GM12878 (cell line): ENCODE measurements around the gene FUT6. TPM values are rescaled to one million over a fixed set of nuclear protein-coding genes. Genes with fewer than 3 reads are reported as not detected.

ENCODE experiments used
- ATF7 ChIP-seq: fragments of 450-650 bp; IDR thresholded peaks from 2 replicates; pipeline ENCODE4 v1.6.1; 2016; ENCODE audit warnings: low read depth, mild to moderate bottlenecking
- HDAC6 ChIP-seq: fragments of 200-600 bp; sonication (generic); IDR thresholded peaks from one replicate; pipeline ENCODE4 v1.8.0; 2017; ENCODE audit warnings: antibody characterized with exemption; ENCODE audit not compliant: unreplicated experiment
- SPI1 ChIP-seq: IDR thresholded peaks from 2 replicates; pipeline ENCODE4 v1.6.1; 2011; ENCODE audit warnings: low read depth, mild to moderate bottlenecking, low read length, moderate library complexity, borderline replicate concordance; ENCODE audit not compliant: insufficient read depth
- TARDBP ChIP-seq: IDR thresholded peaks from 2 replicates; pipeline ENCODE4 v1.6.1; 2016; ENCODE audit warnings: borderline replicate concordance
- YY1 ChIP-seq: IDR thresholded peaks from 2 replicates; pipeline ENCODE4 v1.6.1; 2011; ENCODE audit warnings: low read depth, mild to moderate bottlenecking, low read length
- ZBED1 ChIP-seq: IDR thresholded peaks from 2 replicates; pipeline ENCODE4 v1.6.1; 2016; ENCODE audit warnings: borderline replicate concordance
- polyA plus RNA-seq, 11 experiments: library from polyadenylated mRNA; depleted of rRNA in 4 of 11; unstranded in 6 of 11; stranded (reverse) in 5 of 11; fragments of >200 nt; fragmentation: Nextera tagmentation in 4 of 11; fragmentation: Illumina TruSeq in 1 of 11; extraction: Ambion mirVana in 4 of 11; extraction: Trizol in 1 of 11; gene quantifications; 1 replicate in 1 of 11; 2 replicates in 10 of 11; pipeline versions ENCODE4 v1.2.1 to v1.2.3, GENCODE V29; 2011 to 2016; ENCODE audit warnings: inconsistent platforms in 2 of 11, missing spikeins in 2 of 11, low read depth in 1 of 11
- total RNA-seq, 4 experiments: library from RNA; depleted of rRNA in 3 of 4; stranded (reverse); fragments of >200 nt in 3 of 4; fragmentation: Illumina TruSeq in 1 of 4; extraction: Trizol in 1 of 4; gene quantifications; 2 replicates each; pipeline versions ENCODE4 v1.2.1 to v1.2.3, GENCODE V29; 2013 to 2021
- TF ChIP-seq, protein P1 (sequence below): IDR thresholded peaks from 2 replicates; pipeline ENCODE4 v1.6.1; 2011; ENCODE audit warnings: mild to moderate bottlenecking, low read depth, low read length, moderate library complexity; ENCODE audit not compliant: insufficient replicate concordance
- TF ChIP-seq, protein P2 (sequence below): fragments of 450-650 bp; formaldehyde crosslinking; IDR thresholded peaks from 2 replicates; pipeline ENCODE4 v1.4.0; 2022; ENCODE audit warnings: mild to moderate bottlenecking, moderate library complexity
- TF ChIP-seq, protein P3 (sequence below): IDR thresholded peaks from 2 replicates; pipeline ENCODE4 v1.6.1; 2011; ENCODE audit warnings: borderline replicate concordance, low read depth, mild to moderate bottlenecking, moderate library complexity, low read length; ENCODE audit not compliant: insufficient read depth, poor library complexity, severe bottlenecking
- TF ChIP-seq, protein P4 (sequence below): fragments of 450-650 bp; IDR thresholded peaks from 2 replicates; pipeline ENCODE4 v1.6.1; 2018; ENCODE audit warnings: mild to moderate bottlenecking, low read depth, moderate library complexity; ENCODE audit not compliant: partially characterized antibody
- TF ChIP-seq, protein P5 (sequence below): IDR thresholded peaks from 2 replicates; pipeline ENCODE4 v1.6.1; 2011; ENCODE audit warnings: low read depth, mild to moderate bottlenecking, low read length, moderate library complexity, borderline replicate concordance; ENCODE audit errors: extremely low read depth
- TF ChIP-seq, protein P6 (sequence below): fragments of 450-650 bp; formaldehyde crosslinking; IDR thresholded peaks from 2 replicates; pipeline ENCODE4 v1.4.0; 2020; ENCODE audit warnings: mild to moderate bottlenecking, moderate library complexity

Gene FUT6
- total and polyA plus RNA-seq, 10 of the 15 experiments (the other 5 are each of a cell fraction or from before 2014, with no cell fraction given): not detected

DNA sequence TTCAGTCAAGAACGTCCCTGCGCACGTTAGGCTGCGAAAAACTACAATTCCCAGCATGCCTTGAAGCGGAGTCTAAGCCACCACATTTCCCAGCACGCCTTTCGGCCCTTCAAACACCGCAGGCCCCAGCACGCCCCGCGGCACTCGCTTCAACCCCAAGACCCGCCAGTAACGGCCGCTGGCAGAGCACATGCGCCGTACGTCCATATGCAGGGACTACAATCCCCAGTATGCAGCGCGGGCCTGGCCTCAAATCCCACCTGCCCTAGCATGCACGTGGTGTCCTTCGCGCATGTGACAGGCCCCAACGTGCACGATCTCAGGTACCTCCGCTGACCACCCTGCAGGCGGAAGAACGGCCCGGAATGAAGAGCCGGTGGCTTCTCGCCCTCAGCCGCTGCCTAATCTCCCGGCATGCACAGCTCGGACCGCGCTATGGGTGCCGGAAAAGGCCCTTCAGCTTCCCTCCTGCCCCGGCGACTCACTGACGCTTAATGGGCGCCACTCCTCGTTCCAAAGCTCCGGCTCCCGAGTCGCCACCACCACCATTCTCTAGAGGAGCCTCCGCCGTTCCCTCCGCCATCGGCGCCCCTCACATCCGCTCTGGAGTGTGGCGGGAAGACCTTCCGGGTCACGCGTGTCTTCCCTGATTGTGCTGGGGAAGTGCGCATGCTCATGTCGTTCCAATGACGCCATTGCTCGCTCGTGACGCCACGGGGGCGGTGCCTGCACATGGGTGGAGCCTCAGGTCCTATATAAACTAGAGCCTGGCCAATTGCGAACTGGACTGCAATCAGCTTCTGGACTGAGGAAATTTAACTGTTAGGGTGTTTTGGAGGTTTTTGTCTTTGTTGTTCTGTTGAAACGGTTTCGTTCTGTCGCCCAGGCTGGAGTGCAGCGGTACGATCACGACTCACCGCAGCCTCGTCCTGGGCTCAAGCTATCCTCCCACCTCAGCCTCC, 48.7 kb downstream of the FUT6 start, which contains the start of gene DUS3L (continued):
- TF ChIP-seq, protein P1, sequence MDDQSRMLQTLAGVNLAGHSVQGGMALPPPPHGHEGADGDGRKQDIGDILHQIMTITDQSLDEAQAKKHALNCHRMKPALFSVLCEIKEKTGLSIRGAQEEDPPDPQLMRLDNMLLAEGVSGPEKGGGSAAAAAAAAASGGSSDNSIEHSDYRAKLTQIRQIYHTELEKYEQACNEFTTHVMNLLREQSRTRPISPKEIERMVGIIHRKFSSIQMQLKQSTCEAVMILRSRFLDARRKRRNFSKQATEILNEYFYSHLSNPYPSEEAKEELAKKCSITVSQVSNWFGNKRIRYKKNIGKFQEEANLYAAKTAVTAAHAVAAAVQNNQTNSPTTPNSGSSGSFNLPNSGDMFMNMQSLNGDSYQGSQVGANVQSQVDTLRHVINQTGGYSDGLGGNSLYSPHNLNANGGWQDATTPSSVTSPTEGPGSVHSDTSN: no peak
- TF ChIP-seq SPI1: no peak
- TF ChIP-seq, protein P2, sequence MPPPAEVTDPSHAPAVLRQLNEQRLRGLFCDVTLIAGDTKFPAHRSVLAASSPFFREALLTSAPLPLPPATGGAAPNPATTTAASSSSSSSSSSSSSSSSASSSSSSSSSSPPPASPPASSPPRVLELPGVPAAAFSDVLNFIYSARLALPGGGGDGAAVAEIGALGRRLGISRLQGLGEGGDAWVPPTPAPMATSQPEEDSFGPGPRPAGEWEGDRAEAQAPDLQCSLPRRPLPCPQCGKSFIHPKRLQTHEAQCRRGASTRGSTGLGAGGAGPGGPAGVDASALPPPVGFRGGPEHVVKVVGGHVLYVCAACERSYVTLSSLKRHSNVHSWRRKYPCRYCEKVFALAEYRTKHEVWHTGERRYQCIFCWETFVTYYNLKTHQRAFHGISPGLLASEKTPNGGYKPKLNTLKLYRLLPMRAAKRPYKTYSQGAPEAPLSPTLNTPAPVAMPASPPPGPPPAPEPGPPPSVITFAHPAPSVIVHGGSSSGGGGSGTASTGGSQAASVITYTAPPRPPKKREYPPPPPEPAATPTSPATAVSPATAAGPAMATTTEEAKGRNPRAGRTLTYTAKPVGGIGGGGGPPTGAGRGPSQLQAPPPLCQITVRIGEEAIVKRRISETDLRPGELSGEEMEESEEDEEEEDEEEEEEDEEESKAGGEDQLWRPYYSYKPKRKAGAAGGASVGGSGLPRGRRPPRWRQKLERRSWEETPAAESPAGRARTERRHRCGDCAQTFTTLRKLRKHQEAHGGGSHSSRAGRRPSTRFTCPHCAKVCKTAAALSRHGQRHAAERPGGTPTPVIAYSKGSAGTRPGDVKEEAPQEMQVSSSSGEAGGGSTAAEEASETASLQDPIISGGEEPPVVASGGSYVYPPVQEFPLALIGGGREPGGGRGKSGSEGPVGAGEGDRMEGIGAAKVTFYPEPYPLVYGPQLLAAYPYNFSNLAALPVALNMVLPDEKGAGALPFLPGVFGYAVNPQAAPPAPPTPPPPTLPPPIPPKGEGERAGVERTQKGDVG: no peak
- no peak for TF ChIP-seq ZBED1
- TF ChIP-seq, protein P3, sequence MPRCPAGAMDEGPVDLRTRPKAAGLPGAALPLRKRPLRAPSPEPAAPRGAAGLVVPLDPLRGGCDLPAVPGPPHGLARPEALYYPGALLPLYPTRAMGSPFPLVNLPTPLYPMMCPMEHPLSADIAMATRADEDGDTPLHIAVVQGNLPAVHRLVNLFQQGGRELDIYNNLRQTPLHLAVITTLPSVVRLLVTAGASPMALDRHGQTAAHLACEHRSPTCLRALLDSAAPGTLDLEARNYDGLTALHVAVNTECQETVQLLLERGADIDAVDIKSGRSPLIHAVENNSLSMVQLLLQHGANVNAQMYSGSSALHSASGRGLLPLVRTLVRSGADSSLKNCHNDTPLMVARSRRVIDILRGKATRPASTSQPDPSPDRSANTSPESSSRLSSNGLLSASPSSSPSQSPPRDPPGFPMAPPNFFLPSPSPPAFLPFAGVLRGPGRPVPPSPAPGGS: no peak
- TF ChIP-seq YY1: peak; percentile 86
- peak; percentile 91 for TF ChIP-seq ATF7
- TF ChIP-seq, protein P4, sequence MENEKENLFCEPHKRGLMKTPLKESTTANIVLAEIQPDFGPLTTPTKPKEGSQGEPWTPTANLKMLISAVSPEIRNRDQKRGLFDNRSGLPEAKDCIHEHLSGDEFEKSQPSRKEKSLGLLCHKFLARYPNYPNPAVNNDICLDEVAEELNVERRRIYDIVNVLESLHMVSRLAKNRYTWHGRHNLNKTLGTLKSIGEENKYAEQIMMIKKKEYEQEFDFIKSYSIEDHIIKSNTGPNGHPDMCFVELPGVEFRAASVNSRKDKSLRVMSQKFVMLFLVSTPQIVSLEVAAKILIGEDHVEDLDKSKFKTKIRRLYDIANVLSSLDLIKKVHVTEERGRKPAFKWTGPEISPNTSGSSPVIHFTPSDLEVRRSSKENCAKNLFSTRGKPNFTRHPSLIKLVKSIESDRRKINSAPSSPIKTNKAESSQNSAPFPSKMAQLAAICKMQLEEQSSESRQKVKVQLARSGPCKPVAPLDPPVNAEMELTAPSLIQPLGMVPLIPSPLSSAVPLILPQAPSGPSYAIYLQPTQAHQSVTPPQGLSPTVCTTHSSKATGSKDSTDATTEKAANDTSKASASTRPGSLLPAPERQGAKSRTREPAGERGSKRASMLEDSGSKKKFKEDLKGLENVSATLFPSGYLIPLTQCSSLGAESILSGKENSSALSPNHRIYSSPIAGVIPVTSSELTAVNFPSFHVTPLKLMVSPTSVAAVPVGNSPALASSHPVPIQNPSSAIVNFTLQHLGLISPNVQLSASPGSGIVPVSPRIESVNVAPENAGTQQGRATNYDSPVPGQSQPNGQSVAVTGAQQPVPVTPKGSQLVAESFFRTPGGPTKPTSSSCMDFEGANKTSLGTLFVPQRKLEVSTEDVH: peak; percentile 79
- TF ChIP-seq TARDBP: no peak
- TF ChIP-seq, protein P5, sequence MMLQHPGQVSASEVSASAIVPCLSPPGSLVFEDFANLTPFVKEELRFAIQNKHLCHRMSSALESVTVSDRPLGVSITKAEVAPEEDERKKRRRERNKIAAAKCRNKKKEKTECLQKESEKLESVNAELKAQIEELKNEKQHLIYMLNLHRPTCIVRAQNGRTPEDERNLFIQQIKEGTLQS: peak; percentile 95
- TF ChIP-seq, protein P6, sequence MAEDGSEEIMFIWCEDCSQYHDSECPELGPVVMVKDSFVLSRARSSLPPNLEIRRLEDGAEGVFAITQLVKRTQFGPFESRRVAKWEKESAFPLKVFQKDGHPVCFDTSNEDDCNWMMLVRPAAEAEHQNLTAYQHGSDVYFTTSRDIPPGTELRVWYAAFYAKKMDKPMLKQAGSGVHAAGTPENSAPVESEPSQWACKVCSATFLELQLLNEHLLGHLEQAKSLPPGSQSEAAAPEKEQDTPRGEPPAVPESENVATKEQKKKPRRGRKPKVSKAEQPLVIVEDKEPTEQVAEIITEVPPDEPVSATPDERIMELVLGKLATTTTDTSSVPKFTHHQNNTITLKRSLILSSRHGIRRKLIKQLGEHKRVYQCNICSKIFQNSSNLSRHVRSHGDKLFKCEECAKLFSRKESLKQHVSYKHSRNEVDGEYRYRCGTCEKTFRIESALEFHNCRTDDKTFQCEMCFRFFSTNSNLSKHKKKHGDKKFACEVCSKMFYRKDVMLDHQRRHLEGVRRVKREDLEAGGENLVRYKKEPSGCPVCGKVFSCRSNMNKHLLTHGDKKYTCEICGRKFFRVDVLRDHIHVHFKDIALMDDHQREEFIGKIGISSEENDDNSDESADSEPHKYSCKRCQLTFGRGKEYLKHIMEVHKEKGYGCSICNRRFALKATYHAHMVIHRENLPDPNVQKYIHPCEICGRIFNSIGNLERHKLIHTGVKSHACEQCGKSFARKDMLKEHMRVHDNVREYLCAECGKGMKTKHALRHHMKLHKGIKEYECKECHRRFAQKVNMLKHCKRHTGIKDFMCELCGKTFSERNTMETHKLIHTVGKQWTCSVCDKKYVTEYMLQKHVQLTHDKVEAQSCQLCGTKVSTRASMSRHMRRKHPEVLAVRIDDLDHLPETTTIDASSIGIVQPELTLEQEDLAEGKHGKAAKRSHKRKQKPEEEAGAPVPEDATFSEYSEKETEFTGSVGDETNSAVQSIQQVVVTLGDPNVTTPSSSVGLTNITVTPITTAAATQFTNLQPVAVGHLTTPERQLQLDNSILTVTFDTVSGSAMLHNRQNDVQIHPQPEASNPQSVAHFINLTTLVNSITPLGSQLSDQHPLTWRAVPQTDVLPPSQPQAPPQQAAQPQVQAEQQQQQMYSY (CRISPR knock-in tag): no peak
- no peak for TF ChIP-seq HDAC6
